KBM-7 (cell line): ENCODE results near the gene SIK3.
A peak's percentile ranks its signal among the peaks of the same experiment; 100 is the strongest.

Source experiments
- DNase-seq: peaks from one replicate; pipeline ENCODE4 v3.0.0-alpha.2; 2015
- in situ Hi-C: fragments of 300-500 bp; cut with MboI; formaldehyde crosslinking; loops from 2 replicates; pipeline ENCODE4 v1.14.3; 2020; ENCODE audit warnings: low sequenced_read_pairs, low pct_unique_long_range_greater_than_20kb, mixed read lengths

SIK3 gene

DNA sequence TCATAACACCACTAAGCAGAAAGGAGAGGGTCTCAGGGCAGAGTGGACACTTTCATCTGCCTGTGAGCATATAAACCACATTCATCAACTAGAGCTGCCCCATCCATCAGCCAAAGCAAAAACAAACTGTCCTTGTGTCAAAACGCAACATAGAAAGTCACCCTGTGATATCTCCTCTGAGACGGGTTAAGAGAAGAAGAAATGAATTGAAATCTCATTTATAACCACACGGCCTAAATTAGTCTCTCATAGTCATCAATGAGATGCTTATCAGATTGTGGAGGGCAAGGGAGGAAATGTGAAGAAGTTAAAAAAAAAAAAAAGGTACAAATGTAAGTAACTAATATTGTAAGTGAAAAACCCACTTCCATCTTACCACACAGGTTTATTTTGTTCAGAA lies 75.7 kb downstream of the SIK3 start:
- DNase-seq = no peak
- in situ Hi-C loops = no loop called here

DNA sequence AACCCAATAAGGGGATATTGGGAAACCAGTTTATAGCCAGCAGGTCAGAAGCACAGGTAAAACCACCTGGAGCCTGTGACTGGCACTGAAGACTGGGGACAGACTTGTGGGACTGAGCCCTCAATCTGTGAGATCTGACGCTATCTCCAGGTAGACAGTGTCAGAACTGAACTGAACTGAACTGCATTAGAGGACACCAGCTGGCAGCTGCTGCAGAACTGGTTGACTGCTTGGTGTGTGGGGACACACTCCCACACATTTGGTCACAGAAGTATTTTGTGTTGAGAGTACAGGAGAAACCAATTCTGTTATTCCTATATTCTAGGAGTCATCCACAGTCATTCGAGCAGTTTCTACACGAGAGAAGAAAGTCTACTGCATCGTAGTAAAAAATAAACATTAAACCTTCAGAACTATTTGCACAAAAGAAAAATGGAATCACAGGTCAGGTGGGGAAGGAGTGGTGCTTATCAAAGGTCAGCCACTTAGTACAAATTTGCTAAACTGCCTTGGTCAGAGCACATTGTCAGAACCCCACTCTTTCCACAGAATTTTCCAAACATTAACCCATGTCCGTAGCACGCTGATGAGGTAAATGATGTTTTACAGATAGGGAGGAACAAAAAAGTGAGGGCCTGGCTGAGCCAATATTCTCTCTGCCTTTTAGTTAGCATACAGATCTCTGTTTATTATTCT lies 77.2 kb downstream of the SIK3 start:
- in situ Hi-C loops = no loop called here
- peak; percentile 32 for DNase-seq

DNA sequence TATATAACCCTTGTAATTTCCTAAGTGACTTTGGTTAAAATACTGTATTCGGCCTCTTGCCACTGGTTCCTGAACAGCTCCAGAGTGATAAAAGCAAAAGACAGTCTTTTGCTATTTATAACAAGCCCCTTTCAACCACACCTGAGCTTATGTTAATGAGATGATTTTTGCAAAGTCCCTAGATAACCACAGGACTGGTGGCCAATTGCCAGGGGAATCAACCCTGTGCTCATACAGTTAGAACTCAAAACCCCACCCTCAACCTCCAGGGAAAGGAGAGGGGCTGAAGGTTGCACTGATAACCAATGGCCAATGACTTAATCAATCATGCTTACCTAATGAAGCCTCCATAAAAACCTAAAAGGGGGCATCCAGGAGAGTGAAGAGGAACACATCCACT lies 77.9 kb downstream of the SIK3 start:
- in situ Hi-C loops = no loop called here

DNA sequence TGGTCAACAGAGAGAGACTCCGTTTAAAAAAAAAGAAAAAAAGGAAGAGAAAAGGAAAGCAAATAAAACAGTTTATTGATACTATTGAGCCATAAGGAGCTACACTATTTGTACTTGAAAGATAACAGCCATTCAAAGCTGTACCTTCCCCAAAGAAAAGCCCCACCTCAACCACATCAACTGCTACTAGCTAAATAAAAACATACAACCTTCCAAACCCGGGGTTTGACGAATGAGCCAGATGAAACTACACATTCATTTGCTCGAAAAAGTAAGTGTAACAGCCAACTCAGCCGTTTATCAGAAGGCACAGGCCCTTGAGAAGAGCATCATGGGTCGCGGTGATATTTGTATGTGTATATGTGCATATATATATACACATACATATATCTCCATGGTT lies 78.4 kb downstream of the SIK3 start:
- in situ Hi-C loops = no loop called here
- no peak for DNase-seq

More for the DNA sequence above, 77.9 kb downstream of the SIK3 start:
- DNase-seq = no peak

DNA sequence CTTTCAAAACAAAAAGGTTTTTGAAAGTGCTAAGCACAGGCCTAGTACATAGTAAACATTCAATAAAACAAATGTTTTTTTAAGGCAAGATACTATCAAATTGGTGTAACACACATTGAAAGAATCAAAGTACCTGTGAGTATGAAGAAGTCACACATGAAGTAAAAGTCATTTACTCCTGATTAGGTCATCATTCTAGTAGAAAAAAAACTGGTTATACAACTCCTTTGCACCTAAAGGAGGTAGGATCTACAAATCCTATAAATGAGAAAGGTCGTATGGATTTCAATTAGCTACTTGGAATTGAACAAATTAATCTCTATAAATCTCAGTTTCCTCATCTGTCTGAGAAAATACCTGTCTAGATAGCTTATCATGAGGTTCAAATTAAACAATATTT lies 80.8 kb downstream of the SIK3 start:
- in situ Hi-C loops = no loop called here
- DNase-seq = no peak

DNA sequence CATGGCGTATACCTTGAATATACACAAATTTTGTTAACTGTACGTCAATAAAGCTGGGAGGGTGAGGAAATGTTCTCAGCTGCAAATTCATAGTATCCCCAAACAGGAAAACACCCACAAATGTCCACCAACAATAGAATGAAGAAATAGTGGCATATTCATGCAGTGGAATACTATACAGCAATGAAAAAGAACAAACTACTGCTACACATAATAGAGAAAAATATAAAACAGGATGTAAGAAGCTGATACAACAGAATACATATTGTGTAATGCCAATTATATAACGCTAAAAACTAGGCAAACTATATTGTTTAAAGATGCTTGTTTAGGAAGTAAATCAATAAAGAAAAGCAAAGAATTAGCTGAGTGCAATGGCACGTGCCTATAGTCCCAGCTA lies 81.5 kb downstream of the SIK3 start:
- no peak for DNase-seq
- in situ Hi-C loops = no loop called here

DNA sequence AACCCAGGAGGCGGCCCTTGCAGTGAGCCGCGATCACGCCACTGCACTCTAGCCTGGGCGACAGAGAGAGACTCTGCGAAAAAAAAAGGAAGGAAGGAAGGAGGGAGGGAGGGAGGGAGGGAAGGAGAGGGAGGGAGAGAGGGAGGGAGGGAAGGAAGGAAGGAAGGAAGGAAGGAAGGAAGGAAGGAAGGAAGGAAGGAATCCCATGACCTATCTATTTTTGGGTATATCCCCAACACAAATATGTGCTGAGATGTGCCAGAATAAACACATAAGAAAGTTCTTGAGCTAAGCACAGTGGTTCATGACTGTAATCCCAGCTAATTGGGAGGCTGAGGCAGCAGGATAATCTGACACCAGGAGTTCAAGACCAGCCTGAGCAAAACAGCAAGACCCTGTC lies 82.0 kb downstream of the SIK3 start:
- DNase-seq = no peak
- in situ Hi-C loops = no loop called here

DNA sequence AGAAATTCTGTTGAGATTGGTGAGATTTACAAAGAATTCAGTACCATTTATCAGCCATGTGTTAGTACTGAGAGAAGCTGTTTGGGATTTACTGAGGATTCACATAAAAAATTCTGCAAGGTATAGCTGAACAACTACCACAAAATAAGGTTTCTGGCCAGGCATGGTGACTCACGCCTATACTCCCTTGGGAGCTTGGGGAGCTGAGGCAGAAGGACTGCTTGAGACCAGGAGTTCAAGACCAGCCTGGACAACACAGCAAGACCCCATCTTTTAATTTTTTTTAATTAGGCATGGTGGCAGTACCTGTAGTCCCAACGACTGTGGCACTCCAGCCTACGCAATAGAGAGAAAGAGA lies 86.7 kb downstream of the SIK3 start:
- in situ Hi-C loops = no loop called here
- no peak for DNase-seq

DNA sequence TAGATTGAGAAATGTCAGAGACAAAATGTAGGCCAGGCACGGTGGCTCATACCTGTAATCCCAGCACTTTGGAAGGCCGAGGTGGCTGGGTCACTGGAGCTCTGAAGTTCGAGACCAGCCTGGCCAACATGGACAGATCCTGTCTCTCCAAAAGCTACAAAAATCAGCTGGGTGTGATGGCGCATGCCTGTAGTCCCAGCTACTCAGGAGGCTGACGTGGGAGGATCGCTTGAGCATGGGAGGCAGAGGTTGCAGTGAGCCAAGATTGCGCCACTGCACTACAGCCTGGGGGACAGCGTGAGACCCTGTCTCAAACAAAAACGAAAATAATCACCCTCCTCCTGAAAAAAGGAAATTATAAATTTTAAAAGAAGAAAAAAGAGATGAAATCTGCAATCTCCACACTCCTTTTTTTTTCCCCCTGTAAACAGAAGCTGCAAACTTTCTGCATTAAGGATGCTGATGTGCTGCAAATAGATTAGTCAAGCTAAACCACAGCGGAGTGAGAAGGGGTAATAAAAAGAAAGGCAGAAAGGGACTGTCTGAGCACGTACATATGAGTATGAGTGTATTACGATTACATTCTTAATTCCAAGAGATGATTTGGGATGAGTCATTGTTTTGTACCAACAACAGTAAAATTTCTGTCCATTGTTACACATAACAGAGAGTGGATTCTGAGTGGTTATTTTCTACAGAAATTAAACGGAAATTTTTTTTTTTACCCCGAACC lies 87.3 kb downstream of the SIK3 start:
- no peak for DNase-seq

DNA sequence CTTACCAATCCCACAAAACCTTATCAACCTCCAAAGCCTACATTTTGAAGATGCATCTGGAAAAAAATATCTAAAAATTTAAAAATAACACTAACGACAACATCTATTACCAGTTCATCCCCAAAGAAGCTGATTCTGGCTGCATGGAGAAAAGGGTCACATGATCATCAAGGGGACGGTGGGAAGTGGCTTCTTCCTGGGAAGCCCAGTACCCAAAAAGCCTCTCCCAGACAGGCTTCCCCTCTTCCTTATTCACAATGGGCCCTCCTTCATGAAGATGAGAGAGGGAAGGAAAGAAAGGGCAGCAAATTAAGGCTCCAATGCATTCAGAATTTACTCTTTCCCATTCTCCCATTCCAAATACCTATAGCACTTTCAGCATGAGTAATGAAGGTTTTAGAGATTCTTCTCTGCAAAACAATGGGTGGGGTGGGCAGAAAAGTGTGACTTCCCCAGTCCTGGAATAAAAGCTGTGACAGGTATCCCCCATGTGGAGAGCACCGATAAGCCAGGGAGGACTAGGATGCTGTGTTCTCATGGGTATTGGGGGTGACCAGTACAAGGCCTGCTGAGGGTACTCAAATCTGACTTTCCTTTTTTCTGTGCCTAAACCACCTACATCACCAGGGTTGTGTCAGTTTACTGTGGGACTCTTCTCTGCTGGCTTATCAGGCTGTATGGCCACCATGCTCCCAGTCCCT lies 88.2 kb downstream of the SIK3 start:
- DNase-seq = no peak
- in situ Hi-C loops = no loop called here

More for the DNA sequence above, 87.3 kb downstream of the SIK3 start:
- in situ Hi-C loops = no loop called here

DNA sequence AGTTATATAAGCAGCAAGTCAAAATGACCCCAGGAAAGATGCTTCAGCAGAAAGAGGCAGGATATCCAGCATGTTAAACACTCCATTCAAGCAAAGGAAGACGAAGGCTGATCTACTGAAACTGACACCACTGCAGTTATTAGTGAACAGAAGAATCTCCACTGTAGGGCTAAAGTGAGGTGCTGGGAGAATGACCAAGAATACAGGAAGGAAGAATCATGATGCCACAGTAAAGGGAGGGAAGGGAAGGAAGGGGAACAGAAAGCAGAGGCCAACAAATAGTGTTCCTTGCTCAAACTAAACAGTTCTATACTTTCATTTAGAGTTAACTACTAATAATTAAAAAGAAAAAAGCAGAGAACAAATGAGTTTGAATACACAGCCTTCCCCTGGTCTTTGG lies 92.5 kb downstream of the SIK3 start:
- DNase-seq = peak; percentile 31
- in situ Hi-C loops = no loop called here

DNA sequence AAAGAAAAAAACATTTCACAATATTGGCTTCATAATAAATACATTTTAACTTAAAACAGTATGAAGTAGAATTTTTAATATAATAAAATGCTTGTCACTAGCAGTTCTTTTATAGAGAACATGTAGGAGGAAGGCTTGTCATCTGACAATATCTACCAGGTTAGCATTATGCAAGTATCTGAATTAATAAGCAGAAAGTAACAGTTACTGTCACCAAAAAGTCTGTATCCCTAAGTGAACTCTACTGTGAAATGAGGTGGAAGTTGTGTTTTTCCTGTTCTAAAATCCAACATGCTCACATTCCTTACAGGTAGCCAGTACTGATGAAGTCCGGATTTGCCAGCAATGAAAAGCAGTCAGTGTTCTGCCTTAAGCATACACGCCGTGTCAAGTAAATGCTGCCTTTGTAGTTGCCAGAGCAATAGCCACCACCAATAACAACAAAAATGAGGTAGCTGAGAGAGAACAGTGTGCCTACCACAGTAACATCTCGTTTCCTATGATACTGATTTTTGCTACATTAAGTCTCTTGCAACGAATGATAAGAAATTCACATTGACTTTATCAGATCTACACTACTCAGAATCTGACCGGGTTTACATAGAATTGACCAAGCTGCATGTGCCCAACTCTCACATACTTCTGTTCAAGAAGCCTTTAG lies 95.5 kb downstream of the SIK3 start:
- in situ Hi-C loops = no loop called here
- DNase-seq = peak; percentile 65

DNA sequence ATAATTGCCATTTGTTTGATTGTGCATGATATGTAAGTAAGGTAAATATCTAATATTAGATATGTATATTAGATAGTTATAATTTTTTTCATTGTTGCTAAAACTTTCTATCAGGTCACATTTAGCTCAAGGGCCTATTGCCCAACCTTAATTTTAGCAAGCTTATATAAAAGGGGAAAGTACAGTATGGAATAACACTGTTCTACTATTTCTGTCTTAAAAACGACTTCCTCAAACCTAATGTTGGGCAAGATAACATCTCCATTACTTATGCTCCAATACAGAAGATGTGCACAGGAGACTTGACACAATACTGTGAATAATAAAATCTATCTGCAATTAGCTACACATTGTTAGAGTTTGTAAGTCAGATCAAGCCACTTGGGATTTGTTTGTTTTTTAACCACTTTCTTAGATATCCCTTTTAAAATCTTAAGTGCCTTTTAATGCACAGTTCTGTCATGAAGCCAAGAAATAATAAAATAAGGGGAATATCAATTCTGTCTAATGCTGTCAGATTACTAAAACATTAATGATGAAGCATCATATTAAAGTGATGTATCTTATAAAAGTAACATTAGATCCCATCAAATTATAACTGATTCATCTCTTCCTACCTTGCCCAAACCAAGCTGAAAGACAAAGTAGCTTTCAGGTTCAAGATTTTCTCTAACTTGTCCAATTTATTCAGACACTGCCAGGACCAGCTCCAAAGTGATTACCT lies 98.1 kb downstream of the SIK3 start:
- in situ Hi-C loops = no loop called here
- peak; percentile 70 for DNase-seq

DNA sequence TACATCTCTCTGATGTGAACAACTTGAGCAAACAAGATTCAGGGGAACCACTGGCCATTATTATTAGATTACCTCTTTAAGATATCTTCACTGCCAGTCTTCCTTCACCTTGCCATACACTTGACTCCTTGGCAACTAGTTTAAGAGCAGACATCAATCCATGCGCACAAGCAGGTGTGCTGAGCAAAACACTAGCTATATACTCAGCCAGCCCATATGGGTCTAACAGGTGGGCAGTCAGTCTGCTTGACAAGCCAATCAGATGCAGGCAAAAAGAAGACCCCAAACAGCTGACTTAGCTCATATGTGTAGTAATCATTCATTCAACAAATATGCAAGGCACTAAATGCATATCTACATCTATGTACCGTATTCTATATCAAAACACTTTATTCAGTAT lies 101.2 kb downstream of the SIK3 start:
- in situ Hi-C loops = no loop called here
- DNase-seq = no peak

DNA sequence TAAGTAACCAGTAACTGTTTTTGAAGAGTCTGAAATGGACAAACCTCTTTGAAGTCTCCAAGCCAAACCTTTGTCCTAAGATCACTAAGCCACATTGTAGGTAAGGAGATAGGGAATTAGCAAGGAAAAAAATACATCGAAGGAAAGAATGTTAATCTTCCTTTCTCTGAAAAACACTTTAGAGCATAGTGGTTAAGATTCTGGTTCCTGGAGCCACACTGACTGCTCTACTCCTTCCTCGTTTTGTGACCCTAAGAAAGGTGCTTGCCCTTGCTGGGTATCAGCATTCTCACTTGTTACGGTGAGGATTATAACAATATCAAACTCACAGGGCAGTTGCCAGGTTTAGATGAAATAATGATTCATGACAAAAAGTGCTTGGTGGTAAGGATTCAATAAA lies 104.0 kb downstream of the SIK3 start:
- no peak for DNase-seq
- in situ Hi-C loops = no loop called here

DNA sequence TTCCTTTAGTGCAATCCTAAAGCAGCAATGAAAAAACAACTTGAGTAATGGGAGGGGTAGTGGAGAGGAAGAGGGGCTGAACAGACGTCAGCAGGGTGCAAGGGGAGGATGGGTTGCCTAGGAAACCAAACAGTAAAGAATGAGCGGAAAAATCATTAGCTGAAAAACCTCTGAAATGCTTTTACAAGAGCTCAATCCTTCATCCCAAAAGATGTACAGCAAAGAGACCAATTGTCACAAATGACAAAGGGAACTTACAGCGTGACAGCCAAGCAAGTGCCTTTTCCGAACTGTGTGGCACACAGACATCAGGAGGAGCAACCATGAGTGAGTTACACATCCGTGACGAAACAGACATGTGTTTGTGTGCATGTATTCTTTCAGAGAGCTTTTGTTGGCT lies 104.6 kb downstream of the SIK3 start:
- in situ Hi-C loops = no loop called here
- DNase-seq = peak; percentile 52

DNA sequence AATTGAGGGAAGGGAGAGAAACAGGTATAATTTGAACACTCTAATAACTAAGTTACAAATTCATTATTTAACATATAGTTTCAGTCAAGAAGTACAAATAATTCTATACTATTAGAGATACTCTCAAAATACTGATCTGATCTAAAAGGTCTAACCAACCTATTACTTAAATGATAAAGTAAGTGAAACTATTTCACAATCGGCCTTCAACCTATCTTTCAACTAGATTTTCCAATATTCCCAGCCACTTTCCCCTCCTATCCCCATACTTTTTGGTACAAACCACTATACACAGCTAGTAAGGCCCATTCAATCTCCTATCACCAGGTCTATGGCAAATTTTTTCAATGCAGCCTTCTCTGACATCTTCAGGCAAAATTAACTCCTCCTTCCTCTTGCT lies 106.7 kb downstream of the SIK3 start:
- in situ Hi-C loops = no loop called here
- no peak for DNase-seq

DNA sequence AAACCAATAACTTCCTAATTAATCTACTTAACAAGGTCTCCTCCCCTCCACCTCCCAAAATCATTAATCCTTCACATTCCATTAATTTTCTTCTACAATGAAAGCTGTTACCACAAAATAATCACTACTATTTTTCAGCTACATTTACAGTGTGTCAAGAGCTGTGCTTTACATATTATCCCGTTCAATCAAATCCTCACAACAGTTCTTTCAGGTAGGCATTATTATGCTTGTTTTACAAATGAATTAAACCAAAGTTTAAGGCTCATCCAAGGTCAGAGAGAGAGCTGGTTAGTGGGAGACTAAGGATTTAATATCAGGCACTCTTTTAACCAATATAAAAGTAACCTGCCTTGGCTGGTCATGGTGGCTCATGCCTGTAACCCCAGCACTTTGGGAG lies 107.4 kb downstream of the SIK3 start:
- in situ Hi-C loops = no loop called here
- no peak for DNase-seq

DNA sequence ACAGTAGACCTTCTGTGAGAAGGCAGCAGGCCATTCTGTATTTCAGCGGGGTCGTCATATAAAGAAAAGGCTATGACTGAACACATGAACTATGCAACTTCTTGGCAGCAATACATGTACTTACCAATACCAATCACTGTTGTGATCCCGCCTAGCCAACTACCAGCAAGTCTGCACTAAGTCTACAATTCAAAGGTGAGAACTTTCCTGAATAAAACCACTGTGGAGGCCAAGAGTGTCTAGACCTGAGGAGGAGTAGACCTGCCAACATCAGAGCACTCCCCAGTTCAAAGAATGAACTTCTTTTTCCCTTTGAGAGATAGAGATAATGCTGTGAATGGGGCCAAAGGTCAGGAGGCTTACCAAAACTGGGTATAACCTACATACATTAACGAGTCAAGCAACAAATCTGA lies 108.2 kb downstream of the SIK3 start:
- in situ Hi-C loops = no loop called here
- DNase-seq = no peak
